ENCODE results near the gene TNRC6C.

Gene TNRC6C

DNA sequence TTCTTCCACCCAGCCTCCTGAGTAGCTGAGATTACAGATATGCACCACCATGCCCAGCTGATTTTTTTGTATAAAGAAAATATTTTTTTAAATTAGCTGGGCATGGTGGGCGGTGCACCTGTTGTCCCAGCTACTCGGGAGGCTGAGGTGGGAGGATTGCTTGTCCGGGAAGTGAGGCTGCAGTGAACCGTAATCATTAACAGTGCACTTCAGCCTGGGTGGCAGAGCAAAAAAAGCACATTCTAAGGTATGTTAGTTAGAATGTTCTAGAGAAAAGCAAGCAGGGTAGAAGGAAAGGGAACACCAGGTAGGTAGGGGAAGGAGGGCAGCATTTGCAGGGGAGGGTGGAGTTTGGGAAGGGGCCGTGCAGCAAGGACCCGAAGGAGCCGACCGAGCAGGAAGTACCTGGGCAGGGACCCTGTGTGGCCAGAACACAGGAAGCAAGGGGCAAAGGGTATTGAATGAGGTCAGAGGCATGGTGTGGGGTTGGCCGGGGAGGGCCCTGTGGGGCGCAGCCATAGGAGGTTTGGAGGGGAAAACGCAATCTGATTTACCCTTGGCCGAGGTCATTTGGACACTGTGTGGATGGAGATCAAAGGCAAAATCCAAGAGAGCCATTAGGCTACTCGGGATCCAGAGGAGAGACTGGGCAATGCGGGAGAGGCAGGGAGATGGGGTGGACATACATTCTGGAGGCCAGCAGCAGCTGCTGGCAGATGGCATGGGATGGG lies 189.9 kb downstream of the TNRC6C start:
- DNase-seq (ENCODE audit: low read depth in 4 of 4, low spot score in 1 of 4): no peak

- DNase-seq (ENCODE audit: low read depth in 4 of 4, low spot score in 1 of 4): no peak
Measured at GRCh38 chr17:78151514-78152008, 193.1 kb downstream of the TNRC6C start.

GRCh38 chr17:78154903-78155811 lies 196.7 kb downstream of the TNRC6C start:
- DNase-seq (ENCODE audit: low read depth in 4 of 4, low spot score in 1 of 4): no peak
